Loucy (cell line): ENCODE measurements around the gene SLC51A.

ENCODE experiments used
- H2AFZ ChIP-seq: fragments of 200-600 bp; sonication (generic); 2 replicates; pipeline ENCODE4 v1.6.0; 2016; ENCODE audit warnings: antibody characterized with exemption, mild to moderate bottlenecking, low read length, moderate library complexity
- H3F3A ChIP-seq: fragments of 200-600 bp; 2 replicates; pipeline ENCODE4 v1.6.0; 2016; ENCODE audit warnings: antibody characterized with exemption, low read depth, mild to moderate bottlenecking
- H3K27me3 ChIP-seq: fragments of 200-600 bp; sonication (generic); 2 replicates; pipeline ENCODE4 v1.6.1; 2014; ENCODE audit warnings: low read length, mild to moderate bottlenecking; ENCODE audit not compliant: insufficient read depth, poor library complexity, severe bottlenecking
- H3K36me3 ChIP-seq: fragments of 200-600 bp; sonication (generic); 2 replicates; pipeline ENCODE4 v1.6.1; 2016; ENCODE audit warnings: low read length; ENCODE audit not compliant: insufficient read depth
- H3K4me1 ChIP-seq: fragments of 200-600 bp; sonication (generic); 2 replicates; pipeline ENCODE4 v1.5.1; 2014; ENCODE audit warnings: low read length, mild to moderate bottlenecking; ENCODE audit not compliant: insufficient read depth, poor library complexity, severe bottlenecking
- H3K4me2 ChIP-seq: fragments of 200-600 bp; sonication (generic); 2 replicates; pipeline ENCODE4 v1.6.0; 2014; ENCODE audit warnings: antibody characterized with exemption, low read length, low read depth, mild to moderate bottlenecking; ENCODE audit not compliant: poor library complexity, severe bottlenecking
- H3K4me3 ChIP-seq: fragments of 200-600 bp; sonication (generic); 2 replicates; pipeline ENCODE4 v1.5.1; 2014; ENCODE audit warnings: low read length, mild to moderate bottlenecking, mixed read lengths; ENCODE audit not compliant: poor library complexity, severe bottlenecking
- H3K79me2 ChIP-seq: fragments of 200-600 bp; sonication (generic); 2 replicates; pipeline ENCODE4 v1.6.1; 2014; ENCODE audit warnings: low read length; ENCODE audit not compliant: insufficient read depth
- H3K9ac ChIP-seq: fragments of 200-600 bp; sonication (generic); 2 replicates; pipeline ENCODE4 v1.6.0; 2014; ENCODE audit warnings: mild to moderate bottlenecking, low read depth, low read length, moderate library complexity; ENCODE audit not compliant: poor library complexity, severe bottlenecking
- H3K9me2 ChIP-seq: fragments of 200-600 bp; sonication (generic); replicated peaks from 2 replicates; pipeline ENCODE4 v1.6.1; 2016; ENCODE audit warnings: low read depth, low read length, mixed read lengths
- H3K9me3 ChIP-seq: fragments of 200-600 bp; sonication (generic); 2 replicates; pipeline ENCODE4 v1.6.1; 2014; ENCODE audit warnings: mild to moderate bottlenecking, antibody characterized with exemption, low read length, low read depth; ENCODE audit not compliant: insufficient read depth
- H4K20me1 ChIP-seq: fragments of 200-600 bp; sonication (generic); 2 replicates; pipeline ENCODE4 v1.6.0; 2014; ENCODE audit warnings: antibody characterized with exemption, low read length, mild to moderate bottlenecking; ENCODE audit not compliant: insufficient read depth, poor library complexity, severe bottlenecking
- EZH2phosphoT487 ChIP-seq: fragments of 200-600 bp; IDR thresholded peaks from 2 replicates; pipeline ENCODE4 v1.6.1; 2018; ENCODE audit warnings: antibody characterized with exemption, mild to moderate bottlenecking, moderate library complexity, borderline replicate concordance
- TF ChIP-seq, protein P1 (sequence below): fragments of 200-600 bp; sonication (generic); conservative IDR thresholded peaks from 2 replicates; pipeline ENCODE4 v1.5.1; 2014; ENCODE audit warnings: mild to moderate bottlenecking, antibody characterized with exemption, low read length

The SLC51A gene

DNA sequence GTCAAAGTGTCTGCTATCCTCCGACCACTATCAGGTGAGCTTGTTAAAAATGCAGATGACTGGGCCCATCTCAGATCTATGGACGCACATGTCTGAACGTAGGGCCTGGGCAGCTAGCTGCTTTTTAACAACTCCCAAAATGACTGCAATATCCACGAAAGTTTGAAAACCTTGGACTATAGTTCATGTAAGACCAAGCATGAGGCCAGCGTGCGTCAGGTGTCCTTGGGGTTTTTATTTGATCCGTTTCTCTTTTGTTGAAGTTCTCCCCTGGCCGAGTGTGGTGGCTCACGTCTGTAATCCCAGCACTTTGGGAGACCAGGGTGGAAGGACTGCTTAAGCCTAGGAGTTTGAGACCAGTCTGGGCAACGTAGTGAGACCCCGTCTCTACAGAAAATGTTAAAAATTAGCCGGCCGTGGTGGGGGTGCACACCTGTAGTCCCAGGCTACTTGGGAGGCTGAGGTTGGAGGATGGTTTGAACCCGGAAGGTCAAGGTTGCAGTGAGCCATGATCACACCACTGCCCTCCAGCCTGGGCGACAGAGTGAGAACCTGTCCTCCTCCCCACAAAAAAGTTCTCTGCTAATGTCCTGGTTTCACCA is 9.5 kb downstream of the SLC51A start:
- no peaks in the 10 kb centered on the region for H3K79me2 ChIP-seq
- H3K4me1 ChIP-seq = no peaks in the 10 kb centered on the region
- no peak overlapping the region for H3K4me2 ChIP-seq
- no peak overlapping the region for H3K9ac ChIP-seq
- no peaks in the 10 kb centered on the region for H3K36me3 ChIP-seq
- no peaks in the 10 kb centered on the region for H3K9me2 ChIP-seq
- no peak overlapping the region for H2AFZ ChIP-seq
- TF ChIP-seq, protein P1, sequence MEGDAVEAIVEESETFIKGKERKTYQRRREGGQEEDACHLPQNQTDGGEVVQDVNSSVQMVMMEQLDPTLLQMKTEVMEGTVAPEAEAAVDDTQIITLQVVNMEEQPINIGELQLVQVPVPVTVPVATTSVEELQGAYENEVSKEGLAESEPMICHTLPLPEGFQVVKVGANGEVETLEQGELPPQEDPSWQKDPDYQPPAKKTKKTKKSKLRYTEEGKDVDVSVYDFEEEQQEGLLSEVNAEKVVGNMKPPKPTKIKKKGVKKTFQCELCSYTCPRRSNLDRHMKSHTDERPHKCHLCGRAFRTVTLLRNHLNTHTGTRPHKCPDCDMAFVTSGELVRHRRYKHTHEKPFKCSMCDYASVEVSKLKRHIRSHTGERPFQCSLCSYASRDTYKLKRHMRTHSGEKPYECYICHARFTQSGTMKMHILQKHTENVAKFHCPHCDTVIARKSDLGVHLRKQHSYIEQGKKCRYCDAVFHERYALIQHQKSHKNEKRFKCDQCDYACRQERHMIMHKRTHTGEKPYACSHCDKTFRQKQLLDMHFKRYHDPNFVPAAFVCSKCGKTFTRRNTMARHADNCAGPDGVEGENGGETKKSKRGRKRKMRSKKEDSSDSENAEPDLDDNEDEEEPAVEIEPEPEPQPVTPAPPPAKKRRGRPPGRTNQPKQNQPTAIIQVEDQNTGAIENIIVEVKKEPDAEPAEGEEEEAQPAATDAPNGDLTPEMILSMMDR = no peak
- TF ChIP-seq EZH2phosphoT487 = no peak
- H3K9me3 ChIP-seq = no peaks in the 10 kb centered on the region
- no peaks in the 10 kb centered on the region for H4K20me1 ChIP-seq
- H3K27me3 ChIP-seq = no peaks in the 10 kb centered on the region
- no peaks in the 10 kb centered on the region for H3F3A ChIP-seq
- no peak overlapping the region for H3K4me3 ChIP-seq

GRCh38 chr3:196227121-196227561 is 10.8 kb downstream of the SLC51A start:
- TF ChIP-seq, protein P1 = no peak
- TF ChIP-seq EZH2phosphoT487 = no peak
- H3K9me3 ChIP-seq = no peaks in the 10 kb centered on the region
- no peaks in the 10 kb centered on the region for H3K36me3 ChIP-seq
- H3K4me1 ChIP-seq = no peaks in the 10 kb centered on the region
- H3F3A ChIP-seq = no peaks in the 10 kb centered on the region
- H3K27me3 ChIP-seq = no peaks in the 10 kb centered on the region
- H3K4me2 ChIP-seq = no peak overlapping the region
- no peaks in the 10 kb centered on the region for H3K79me2 ChIP-seq
- no peaks in the 10 kb centered on the region for H3K9me2 ChIP-seq
- no peaks in the 10 kb centered on the region for H4K20me1 ChIP-seq
- no peak overlapping the region for H2AFZ ChIP-seq
- no peak overlapping the region for H3K9ac ChIP-seq
- no peak overlapping the region for H3K4me3 ChIP-seq

DNA sequence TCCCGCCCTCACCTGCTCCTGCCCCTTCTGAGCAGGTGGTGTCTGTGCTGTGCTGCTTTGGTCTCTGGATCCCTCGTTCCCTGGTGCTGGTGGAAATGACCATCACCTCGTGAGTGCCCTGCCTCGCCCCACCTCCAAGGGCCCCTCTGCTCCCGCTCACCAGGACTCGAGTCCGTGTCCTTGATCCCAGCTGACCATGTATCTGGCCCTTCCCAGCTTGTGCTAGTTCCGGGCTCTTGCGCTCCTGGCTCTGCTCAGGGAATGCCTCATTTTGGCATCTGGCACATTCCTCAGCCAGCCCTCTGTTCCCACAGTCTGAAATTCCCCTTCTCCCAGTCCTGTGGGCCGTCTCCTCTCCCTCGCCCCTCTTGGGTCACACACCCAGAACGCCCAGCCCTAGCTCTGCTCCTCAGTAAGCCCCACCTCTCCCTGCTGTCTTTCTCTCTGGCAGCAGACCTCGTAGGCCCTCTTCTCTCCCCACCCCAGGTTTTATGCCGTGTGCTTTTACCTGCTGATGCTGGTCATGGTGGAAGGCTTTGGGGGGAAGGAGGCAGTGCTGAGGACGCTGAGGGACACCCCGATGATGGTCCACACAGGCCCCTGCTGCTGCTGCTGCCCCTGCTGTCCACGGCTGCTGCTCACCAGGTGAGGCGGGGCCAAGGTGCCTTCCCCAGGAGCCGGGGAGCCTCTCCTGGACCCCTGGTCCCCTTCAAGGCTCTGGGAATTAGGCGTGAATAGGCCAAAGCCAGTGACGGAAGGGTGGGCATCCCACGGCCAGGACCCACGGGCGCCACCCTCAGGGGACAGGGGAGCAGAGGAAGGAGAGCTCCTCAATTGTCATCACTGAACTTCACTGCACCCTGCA is 11.5 kb downstream of the SLC51A start:
- no peaks in the 10 kb centered on the region for H3F3A ChIP-seq
- H3K9me2 ChIP-seq = no peaks in the 10 kb centered on the region
- no peak overlapping the region for H3K4me2 ChIP-seq
- H4K20me1 ChIP-seq = no peaks in the 10 kb centered on the region
- H3K4me3 ChIP-seq = no peak overlapping the region
- H3K4me1 ChIP-seq = no peaks in the 10 kb centered on the region
- no peaks in the 10 kb centered on the region for H3K36me3 ChIP-seq
- TF ChIP-seq EZH2phosphoT487 = no peak
- TF ChIP-seq, protein P1 = no peak
- H3K9ac ChIP-seq = no peak overlapping the region
- no peaks in the 10 kb centered on the region for H3K79me2 ChIP-seq
- H3K9me3 ChIP-seq = no peaks in the 10 kb centered on the region
- H3K27me3 ChIP-seq = no peaks in the 10 kb centered on the region
- no peak overlapping the region for H2AFZ ChIP-seq
